Ovary (tissue), 3 donors: ENCODE results near the gene GLIPR1.

ENCODE experiments used
- CTCF ChIP-seq, 3 donors: fragments of 450-650 bp in 2 of 3; fragments of 200-600 bp in 1 of 3; IDR thresholded peaks; one replicate each; pipeline versions ENCODE4 v1.5.1 to v1.8.0; 2016 to 2022; ENCODE audit warnings: antibody characterized with exemption in 3 of 3, mild to moderate bottlenecking in 1 of 3
- EP300 ChIP-seq: sonication (generic); formaldehyde crosslinking; IDR thresholded peaks from one replicate; pipeline ENCODE4 v1.6.1; 2017; ENCODE audit warnings: antibody characterized with exemption
- POLR2A ChIP-seq: fragments of 450-650 bp; IDR thresholded peaks from one replicate; pipeline ENCODE4 v1.6.1; 2017; ENCODE audit warnings: antibody characterized with exemption, mild to moderate bottlenecking, moderate library complexity
- donor health status: DM: no; HTN: no; CAD: no.

- TF ChIP-seq CTCF (IDR thresholded peaks at IDR 0.05) = no peak
- TF ChIP-seq POLR2A = no peak
- TF ChIP-seq EP300 = no peak
These were observed 23.4 kb upstream of the GLIPR1 start for GRCh38 chr12:75457191-75457590.
